HCT116 (cell line): Measurements from ENCODE around the gene TUT1. TPM values are rescaled to one million over a fixed set of nuclear protein-coding genes. Genes with fewer than 3 reads are reported as not detected.

ENCODE experiments used
- ATAC-seq: fragments of 200-7000 bp; cut with Tn5 transposase; 2 replicates; pipeline ENCODE4 v1.9.1; 2020; ENCODE audit warnings: mild to moderate bottlenecking, moderate library complexity
- BruUV-seq: library from RNA; stranded (reverse); fragments of 400-500 nt; replicated peaks from 2 replicates; lab custom pipeline; 2021; lab: Mats Ljungman, UMichigan
- CTCF ChIA-PET: fragments of 300-600 bp; sonication (Branson Sonifier 250); formaldehyde crosslinking; loops from one replicate; lab custom pipeline; 2021; ENCODE audit warnings: antibody characterized with exemption; lab: Charles Lee
- POLR2A ChIA-PET: fragments of 300-600, 350-600 bp; sonication (Branson Sonifier 250); formaldehyde crosslinking; loops from one replicate; lab custom pipeline; 2021; ENCODE audit warnings: antibody characterized with exemption; lab: Charles Lee
- RAD21 ChIA-PET, 2 experiments: fragments of 300-600 bp; sonication (Branson Sonifier 250); formaldehyde crosslinking; loops; one replicate each; lab custom pipeline; 2023; ENCODE audit warnings: low total read pairs in 2 of 2; ENCODE audit not compliant: uncharacterized antibody in 2 of 2, unreplicated experiment in 2 of 2, low non-redundant PET in 1 of 2; lab: Charles Lee
- DNase-seq: peaks from one replicate; pipeline ENCODE4 v3.0.0-alpha.2; 2010; ENCODE audit warnings: low read depth, low spot score
- H2AFZ ChIP-seq: fragments of 200-600 bp; shearing (Covaris generic), sonication (generic); 2 replicates; pipeline ENCODE4 v1.6.1; 2017; ENCODE audit warnings: low read depth, mixed run types, mixed read lengths, antibody characterized with exemption, low read length; ENCODE audit not compliant: poor library complexity, severe bottlenecking
- H3K27ac ChIP-seq: 2 replicates; pipeline ENCODE4 v1.5.1; 2012; ENCODE audit warnings: low read depth, low read length
- H3K27me3 ChIP-seq: fragments of 200-600 bp; sonication (generic); 2 replicates; pipeline ENCODE4 v1.6.1; 2016; ENCODE audit warnings: mixed run types, low read length, mixed read lengths; ENCODE audit not compliant: insufficient read depth
- H3K36me3 ChIP-seq, 2 experiments: fragments of 200-500 bp in 1 of 2; fragments of 200-600 bp in 1 of 2; sonication (Bioruptor generic) in 1 of 2; sonication (generic) in 1 of 2; 2 replicates each; pipeline versions ENCODE4 v1.5.1 to v1.6.1; 2014 to 2016; ENCODE audit warnings: low read length in 2 of 2, inconsistent platforms in 1 of 2, mixed read lengths in 1 of 2, mixed run types in 1 of 2; ENCODE audit not compliant: insufficient read depth in 2 of 2, control insufficient read depth in 1 of 2
- H3K4me1 ChIP-seq, 2 experiments: fragments of 200-600 bp in 1 of 2; sonication (generic) in 1 of 2; 2 replicates each; pipeline versions ENCODE4 v1.5.1 to v1.6.1; 2012 to 2017; ENCODE audit warnings: low read length in 2 of 2, inconsistent platforms in 1 of 2, mild to moderate bottlenecking in 1 of 2, mixed read lengths in 1 of 2, mixed run types in 1 of 2, moderate library complexity in 1 of 2; ENCODE audit not compliant: insufficient read depth in 2 of 2, control insufficient read depth in 1 of 2
- H3K4me2 ChIP-seq: fragments of 200-600 bp; sonication (generic); 2 replicates; pipeline ENCODE4 v1.6.1; 2017; ENCODE audit warnings: mixed run types, low read length, mixed read lengths
- H3K4me3 ChIP-seq, 2 experiments: fragments of 200-600 bp in 1 of 2; sonication (generic) in 1 of 2; replicated peaks in 1 of 2; 2 replicates each; pipeline ENCODE4 v1.5.1; 2011 to 2016; ENCODE audit warnings: low read length in 2 of 2, control low read depth in 1 of 2, low read depth in 1 of 2, mild to moderate bottlenecking in 1 of 2, mixed read lengths in 1 of 2, mixed run types in 1 of 2
- H3K79me2 ChIP-seq: fragments of 200-600 bp; sonication (generic); 2 replicates; pipeline ENCODE4 v1.6.1; 2017; ENCODE audit warnings: mild to moderate bottlenecking, mixed run types, low read length, moderate library complexity, mixed read lengths; ENCODE audit not compliant: insufficient read depth
- H3K9ac ChIP-seq: fragments of 200-600 bp; sonication (generic); 2 replicates; pipeline ENCODE4 v1.6.1; 2016; ENCODE audit warnings: low read length, mixed read lengths
- H3K9me2 ChIP-seq: fragments of 200-600 bp; sonication (generic), shearing (Covaris generic); 2 replicates; pipeline ENCODE4 v1.6.1; 2017; ENCODE audit warnings: mixed run types, mild to moderate bottlenecking, moderate library complexity; ENCODE audit not compliant: insufficient read depth
- H3K9me3 ChIP-seq, 2 experiments: fragments of 200-500 bp in 1 of 2; fragments of 200-600 bp in 1 of 2; sonication (Bioruptor generic) in 1 of 2; sonication (generic) in 1 of 2; 2 replicates each; pipeline ENCODE4 v1.6.1; 2014 to 2017; ENCODE audit warnings: low read length in 2 of 2, mixed read lengths in 2 of 2, inconsistent platforms in 1 of 2, low read depth in 1 of 2, mild to moderate bottlenecking in 1 of 2, mixed run types in 1 of 2, moderate library complexity in 1 of 2; ENCODE audit not compliant: control insufficient read depth in 1 of 2, insufficient read depth in 1 of 2
- H4K20me1 ChIP-seq: fragments of 200-600 bp; sonication (generic), shearing (Covaris generic); 2 replicates; pipeline ENCODE4 v1.6.1; 2017; ENCODE audit warnings: mixed run types, mild to moderate bottlenecking, moderate library complexity; ENCODE audit not compliant: insufficient read depth
- CTCF ChIP-seq, 3 experiments: fragments of 200-600 bp in 1 of 3; sonication (generic) in 1 of 3; IDR thresholded peaks in 2 of 3; conservative IDR thresholded peaks in 1 of 3; 2 replicates each; pipeline ENCODE4 v1.5.1; 2012 to 2017; ENCODE audit warnings: low read depth in 2 of 3, low read length in 2 of 3, antibody characterized with exemption in 1 of 3, borderline replicate concordance in 1 of 3, control low read depth in 1 of 3, mild to moderate bottlenecking in 1 of 3, mixed read lengths in 1 of 3, mixed run types in 1 of 3, moderate library complexity in 1 of 3; ENCODE audit not compliant: insufficient read depth in 1 of 3
- FOSL1 ChIP-seq: IDR thresholded peaks from 2 replicates; pipeline ENCODE4 v1.6.1; 2012; ENCODE audit warnings: low read depth
- ZBTB33 ChIP-seq: IDR thresholded peaks from 2 replicates; pipeline ENCODE4 v1.6.1; 2011; ENCODE audit warnings: mild to moderate bottlenecking, low read length, moderate library complexity; ENCODE audit not compliant: insufficient replicate concordance; ENCODE audit errors: extremely low read depth
- intact Hi-C: fragments of 100-400 bp; cut with micrococcal nuclease; formaldehyde crosslinking; loops from 2 replicates; pipeline ENCODE4 v1.10.0; 2022
- total RNA-seq: library from RNA; stranded (reverse); gene quantifications from one replicate; pipeline ENCODE4 v1.2.1, GENCODE V29; 2021; ENCODE audit not compliant: unreplicated experiment
- TF ChIP-seq, protein P1 (sequence below): IDR thresholded peaks from 2 replicates; pipeline ENCODE4 v1.6.1; 2012

Gene TUT1
- total RNA-seq, 1 experiment from 2014 or later: 49.0 TPM

DNA sequence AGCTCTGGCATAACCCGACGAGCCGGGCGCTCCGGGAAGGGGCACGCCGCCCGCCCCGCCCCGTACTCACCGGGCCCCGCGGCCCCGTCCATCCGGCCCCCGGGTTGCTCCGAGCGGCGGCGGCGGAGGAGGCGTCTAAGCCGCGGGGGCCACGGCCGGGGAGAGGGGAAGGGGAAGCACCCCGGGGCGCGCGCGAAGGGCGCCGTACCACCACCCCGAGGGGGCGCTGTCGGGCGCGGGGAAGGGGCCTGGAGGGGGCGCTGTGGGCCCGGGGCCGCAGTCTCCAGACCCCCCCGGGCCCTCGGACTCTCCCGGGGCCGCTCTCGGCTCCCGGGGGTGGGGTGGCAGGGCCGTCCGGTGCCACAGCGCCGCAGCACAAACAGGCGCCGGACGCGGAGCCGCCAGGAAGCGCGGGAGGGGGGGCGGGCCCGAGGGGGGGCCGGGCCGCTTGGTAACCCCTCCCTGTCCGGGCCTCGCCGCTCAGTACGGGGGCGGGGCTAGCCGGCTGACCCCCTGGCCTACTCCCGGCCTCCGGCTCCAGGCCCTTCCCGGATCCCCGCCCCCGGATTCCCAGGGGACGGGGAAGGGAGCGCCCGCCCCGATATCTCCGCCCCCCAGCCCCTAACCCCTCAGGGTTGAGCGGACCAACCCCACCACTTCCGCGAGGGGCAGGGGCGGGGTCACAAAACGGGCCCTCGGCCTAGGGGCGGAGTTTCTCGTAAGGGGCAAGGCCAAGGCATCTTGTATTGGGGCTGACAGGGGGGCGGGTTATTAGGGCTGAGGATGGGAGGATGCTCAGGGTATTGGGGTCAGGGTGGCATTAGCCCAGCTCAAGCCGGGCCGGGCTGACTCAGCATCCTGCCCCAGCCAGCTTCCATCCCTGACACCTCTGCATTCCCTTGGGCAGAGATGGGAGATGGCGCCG, 21.3 kb upstream of the TUT1 start, which contains the start of the genes EML3 and ROM1 (continued):
- TF ChIP-seq CTCF (IDR thresholded peaks at IDR 0.05 in 2 of 3, conservative IDR thresholded peaks at IDR 0.05 in 1 of 3; ENCODE audit: borderline replicate concordance in 1 of 3, insufficient read depth in 1 of 3, low read depth in 2 of 3, low read length in 2 of 3): peak; percentile 83 to 99 (median 97)

DNA sequence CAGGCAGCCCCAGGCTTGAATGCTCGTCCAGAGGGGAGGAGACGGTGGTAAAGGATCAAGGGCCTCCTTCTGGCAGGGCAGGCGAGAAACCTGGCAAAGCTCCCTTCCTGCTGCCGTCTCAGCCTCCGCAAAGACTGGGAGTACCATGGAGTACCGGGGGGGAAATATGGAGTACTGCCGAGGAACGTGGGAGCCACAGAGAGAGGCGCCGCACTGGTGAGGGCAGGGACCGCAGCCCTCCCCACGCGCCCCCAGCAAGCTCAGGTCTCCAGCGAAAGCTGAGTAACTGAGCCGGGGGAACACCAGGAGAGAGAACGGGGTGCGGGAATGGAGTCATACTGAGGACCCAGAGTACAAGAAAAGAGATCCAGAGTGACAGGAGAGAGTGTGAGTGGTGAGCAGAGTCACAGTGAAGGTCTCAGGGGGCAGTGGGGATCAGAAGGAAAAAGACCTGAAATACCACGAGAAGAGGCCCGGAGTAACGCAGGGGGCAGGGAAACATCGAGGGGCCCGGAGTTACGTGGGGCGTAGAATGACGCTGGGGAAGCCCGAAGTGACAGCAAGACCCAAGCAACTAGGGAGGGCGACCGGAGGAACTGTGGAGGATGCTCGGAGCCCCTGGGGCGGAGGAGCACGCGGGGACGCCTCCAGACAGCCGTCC, 20.5 kb upstream of the TUT1 start:
- peak overlapping the region; percentile 87 for H3K4me2 ChIP-seq
- peaks cover 0 to 5% of the 10 kb centered on the region in 2 experiments; a peak in 2 of 4 replicates for H3K36me3 ChIP-seq
- CTCF ChIA-PET: interaction anchor here (0.8 to 2.8 kb wide), 9 partner anchors 9 to 217 kb away, joined by 3 to 16 read pairs (median 4); partner anchors contain the start of genes B3GAT3, C11orf98, CSKMT and HNRNPUL2
- H4K20me1 ChIP-seq: no peaks in the 10 kb centered on the region
- POLR2A ChIA-PET: interaction anchor here (0.8 to 2.2 kb wide), 5 partner anchors 10 to 229 kb away, joined by 4 to 6 read pairs (median 5); partner anchors contain the start of genes B3GAT3, C11orf98, CSKMT and MTA2
- peaks cover 28 to 45% of the 10 kb centered on the region in 2 experiments for H3K4me1 ChIP-seq
- BruUV-seq: TSS peak; percentile 34
- ATAC-seq: peak; percentile 34
- no peak overlapping the region for H2AFZ ChIP-seq
- RAD21 ChIA-PET: interaction anchor here (1.0 to 1.4 kb wide), 2 partner anchors 20 to 188 kb away, joined by 4 to 5 read pairs; partner anchors contain the start of gene TUT1 (in 1 of the 2)
- H3K9me2 ChIP-seq: no peaks in the 10 kb centered on the region
- intact Hi-C loops: loop anchor here (5.0 kb wide), 1 partner anchor 35 kb away; the partner anchor contains the start of gene GANAB
- no peaks in the 10 kb centered on the region for H3K9me3 ChIP-seq
- peak overlapping the region; percentile 87 to 94 for H3K4me3 ChIP-seq
- no peak for DNase-seq
- peak overlapping the region; percentile 83 for H3K27ac ChIP-seq
- peaks cover 13% of the 10 kb centered on the region for H3K79me2 ChIP-seq
- H3K9ac ChIP-seq: peak overlapping the region; percentile 93
- H3K27me3 ChIP-seq: no peaks in the 10 kb centered on the region
- TF ChIP-seq, protein P1, sequence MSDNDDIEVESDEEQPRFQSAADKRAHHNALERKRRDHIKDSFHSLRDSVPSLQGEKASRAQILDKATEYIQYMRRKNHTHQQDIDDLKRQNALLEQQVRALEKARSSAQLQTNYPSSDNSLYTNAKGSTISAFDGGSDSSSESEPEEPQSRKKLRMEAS: 0 out of 2 replicates have a peak, but pooled peaks have one; percentile 54
- TF ChIP-seq FOSL1 (no peak), ZBTB33 (no peak)
